NOMO-1 (cell line): Measurements from ENCODE around the gene PGGT1B.

ENCODE experiments used
- DNase-seq, 2 experiments: peaks; one replicate each; lab custom pipeline; 2025; ENCODE audit not compliant: unreplicated experiment in 2 of 2; lab: John Stamatoyannopoulos, UW

The PGGT1B gene

GRCh38 chr5:115262321-115263077 is at the start of gene PGGT1B:
Gene PGGT1B, minus strand, starts transcription at chr5:115262877. Its CDS starts 26 bp downstream, at chr5:115262851.
- DNase-seq, result peak; percentile 83 to 84

- DNase-seq, result peak in 1 of 2 experiments; percentile 57
Measured at GRCh38 chr5:115309751-115310370, 47.2 kb upstream of the PGGT1B start.

DNA sequence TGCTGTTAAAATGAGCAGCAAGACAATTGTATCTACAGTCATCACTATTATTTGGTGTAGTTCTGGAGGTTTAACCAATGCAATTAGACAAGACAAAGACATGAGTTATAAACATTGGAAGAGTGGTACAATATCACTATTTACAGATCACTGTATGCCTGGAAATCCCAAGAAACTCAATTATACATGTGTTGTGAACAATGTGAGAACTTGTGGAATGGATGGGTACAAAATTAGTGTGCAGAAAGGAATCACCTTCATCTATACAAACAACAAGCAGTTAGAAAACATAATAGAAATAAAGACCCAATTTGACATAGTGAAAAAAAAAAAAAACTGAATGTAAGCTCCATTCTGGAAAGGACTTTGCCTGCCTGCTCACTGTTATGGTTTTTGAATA is 46.1 kb upstream of the PGGT1B start:
- no peak for DNase-seq

- no peak for DNase-seq
Measured at GRCh38 chr5:115306011-115306536, 43.4 kb upstream of the PGGT1B start.

GRCh38 chr5:115304496-115304895 is 41.8 kb upstream of the PGGT1B start:
- DNase-seq, result no peak

- no peak for DNase-seq
Measured at GRCh38 chr5:115298811-115299210, 36.1 kb upstream of the PGGT1B start.

- DNase-seq, result peak in 1 of 2 experiments; percentile 20
Measured at GRCh38 chr5:115297031-115297430, 34.4 kb upstream of the PGGT1B start.

GRCh38 chr5:115296124-115297022 is 33.7 kb upstream of the PGGT1B start, which contains the start of gene CCDC112:
Gene CCDC112, minus strand, starts transcription at chr5:115296654. Its CDS starts 111 bp downstream, at chr5:115296543.
- peak; percentile 48 to 59 for DNase-seq

GRCh38 chr5:115295777-115296123 is 33.1 kb upstream of the PGGT1B start:
- DNase-seq, result peak in 1 of 2 experiments; percentile 16

DNA sequence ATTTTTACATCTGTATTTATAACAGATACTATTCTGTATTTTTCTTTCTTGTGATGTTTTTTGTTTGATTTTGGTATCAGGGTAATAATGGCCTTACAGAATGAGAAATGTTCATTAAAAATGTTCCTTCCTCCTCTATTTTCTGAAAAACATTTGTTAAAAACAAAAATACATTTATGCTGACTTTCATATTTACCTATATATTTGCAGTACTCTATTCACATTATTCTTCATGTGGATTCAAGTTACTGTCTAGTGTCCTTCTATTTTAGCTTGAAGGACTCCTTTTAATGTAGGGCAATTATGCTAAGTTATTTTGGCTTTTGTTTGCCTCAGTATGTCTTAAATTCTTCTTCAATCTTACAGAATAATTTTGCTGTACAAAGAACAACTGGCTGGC is 28.7 kb upstream of the PGGT1B start:
- no peak for DNase-seq

- DNase-seq, result peak; percentile 54 to 69
Measured at GRCh38 chr5:115289104-115289503, 26.4 kb upstream of the PGGT1B start.

GRCh38 chr5:115284021-115284420 is 21.3 kb upstream of the PGGT1B start:
- DNase-seq, result no peak

GRCh38 chr5:115282131-115282530 is 19.5 kb upstream of the PGGT1B start:
- DNase-seq, result no peak

DNA sequence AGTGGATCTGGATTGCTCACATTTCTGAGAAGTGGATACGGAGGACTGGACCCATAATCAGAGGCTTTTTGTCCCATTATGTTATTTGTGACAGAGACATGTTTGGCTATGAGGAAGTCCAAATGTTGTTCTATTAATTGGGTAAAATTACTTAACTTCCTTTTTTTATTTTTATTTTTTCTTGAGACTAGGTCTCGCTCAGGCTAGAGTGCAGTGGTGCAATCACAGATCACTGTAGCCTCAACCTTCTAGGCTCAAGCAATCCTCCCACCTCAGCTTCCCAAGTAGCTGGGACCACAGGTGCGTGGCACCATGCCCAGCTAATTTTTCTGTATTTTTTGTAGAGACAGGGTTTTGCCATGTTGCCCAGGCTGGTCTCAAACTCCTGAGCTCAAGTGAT is 11.9 kb upstream of the PGGT1B start:
- peak; percentile 30 to 86 for DNase-seq

DNA sequence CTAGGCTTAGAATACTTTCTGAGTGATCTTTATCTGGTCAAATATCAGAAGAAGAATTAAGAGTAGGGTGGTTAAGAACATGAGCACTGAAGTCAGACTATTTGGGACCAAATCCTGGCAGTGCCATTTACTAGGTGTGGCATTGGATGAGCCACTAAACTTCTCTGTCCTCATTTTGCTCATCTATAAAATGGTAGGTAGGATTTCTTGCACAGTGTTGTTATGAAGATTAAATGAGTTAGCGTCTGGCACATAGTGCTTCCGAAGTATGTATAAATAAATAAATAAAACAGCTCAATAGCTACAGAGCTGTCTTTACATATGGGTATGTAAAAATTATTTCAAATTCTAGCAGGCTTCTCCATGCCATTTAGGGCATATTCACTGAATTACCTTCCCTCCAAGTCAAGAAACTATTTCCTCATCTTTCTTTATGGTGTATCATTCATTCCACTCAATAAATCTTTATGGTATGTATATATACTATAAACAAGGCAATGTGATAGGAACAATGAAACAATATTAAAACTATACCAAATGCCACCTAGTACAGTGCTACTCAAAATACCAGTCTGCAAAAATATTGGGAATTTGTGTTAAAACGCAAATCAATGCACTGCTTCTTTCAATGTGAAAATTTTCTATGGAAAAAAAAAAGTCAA is 9.8 kb upstream of the PGGT1B start:
- DNase-seq, result no peak

DNA sequence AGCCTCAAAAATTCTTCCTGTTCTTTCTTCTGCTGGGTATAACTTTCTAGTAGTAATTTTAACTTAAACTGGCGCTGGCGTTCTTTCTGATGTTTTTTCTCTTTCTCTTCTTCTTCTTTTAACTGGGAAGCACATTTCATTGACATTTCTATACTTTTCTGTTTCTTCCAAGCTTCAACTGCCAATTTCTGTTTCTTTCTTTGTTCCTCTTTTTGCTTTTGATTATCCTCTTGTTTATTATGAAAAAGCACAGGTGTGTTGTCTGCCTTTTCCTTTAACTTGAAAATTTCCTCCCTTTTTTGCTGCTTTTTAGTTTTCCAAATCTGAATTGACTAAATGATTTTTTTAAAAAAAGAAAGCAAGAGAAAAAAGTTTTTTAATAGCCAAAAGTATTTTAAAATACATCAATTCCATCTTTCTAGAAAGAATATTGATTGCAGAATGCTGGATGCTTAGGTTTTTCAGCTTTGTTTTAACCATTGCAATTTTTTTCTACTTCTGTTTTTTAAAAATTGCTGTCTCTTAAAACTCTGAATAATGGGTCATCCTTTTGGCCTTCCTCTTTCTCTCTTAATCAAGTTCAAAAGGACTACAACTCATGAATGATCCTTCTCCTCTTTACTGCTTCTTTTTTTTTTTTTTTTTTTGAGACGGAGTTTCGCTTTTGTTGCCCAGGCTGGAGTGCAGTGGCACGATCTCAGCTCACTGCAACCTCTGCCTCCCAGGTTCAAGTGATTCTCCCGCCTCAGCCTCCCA is 8.8 kb upstream of the PGGT1B start:
- peak; percentile 43 to 81 for DNase-seq

DNA sequence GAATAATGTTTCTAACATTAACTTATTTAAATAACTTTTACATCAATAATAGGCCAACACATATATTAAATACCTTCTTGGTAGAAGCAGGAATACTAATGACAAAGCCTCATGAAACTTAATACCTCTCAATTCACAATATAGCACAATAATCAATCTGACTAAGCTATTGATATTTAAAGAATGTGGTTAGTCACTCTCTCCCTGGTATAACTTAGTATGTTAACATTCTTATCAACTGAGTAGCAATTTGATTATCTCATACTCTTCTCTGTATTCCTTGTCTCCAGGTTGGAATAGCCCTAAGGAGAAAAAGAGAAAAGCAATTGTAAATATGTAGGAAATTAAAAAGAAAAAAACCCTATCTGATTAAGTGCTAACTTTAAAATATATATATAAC is 4.9 kb upstream of the PGGT1B start:
- DNase-seq, result no peak

GRCh38 chr5:115265220-115265619 is 2.5 kb upstream of the PGGT1B start:
- DNase-seq, result no peak

GRCh38 chr5:115264786-115265185 is 2.1 kb upstream of the PGGT1B start:
- no peak for DNase-seq

DNA sequence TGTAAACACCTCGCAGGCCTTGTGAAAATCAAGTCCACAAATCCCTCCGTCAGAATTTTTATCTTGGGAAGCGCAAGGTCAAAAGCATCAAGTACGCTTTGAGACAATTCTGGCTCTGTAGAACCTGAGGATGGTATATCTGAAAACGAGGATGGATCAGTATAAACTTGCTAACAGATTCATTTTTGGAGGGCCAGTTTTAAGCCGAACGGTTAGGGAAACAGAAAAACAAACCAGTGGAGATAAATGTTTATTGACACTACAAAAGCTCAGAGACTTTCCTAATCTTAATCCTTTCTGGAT is 352 bp upstream of the PGGT1B start:
- DNase-seq, result no peak
